Mesothelial cell of epicardium (in vitro differentiated cells): ENCODE measurements around the gene ALKAL2. TPM values are rescaled to one million over a fixed set of nuclear protein-coding genes. Genes with fewer than 3 reads are reported as not detected.

ENCODE experiments used
- DNase-seq, 2 experiments: peaks; one replicate each; pipeline ENCODE4 v3.0.0; 2021; ENCODE audit warnings: low spot score in 2 of 2; ENCODE audit not compliant: unreplicated experiment in 2 of 2
- H3K27ac Mint-ChIP-seq: 2 replicates; pipeline ENCODE4 v1.8.0; 2021; ENCODE audit warnings: mixed read lengths
- H3K27me3 Mint-ChIP-seq: 2 replicates; pipeline ENCODE4 v1.8.0; 2021; ENCODE audit warnings: low read depth, mixed read lengths
- H3K36me3 Mint-ChIP-seq: 2 replicates; pipeline ENCODE4 v1.8.0; 2021; ENCODE audit warnings: mixed read lengths
- H3K4me1 Mint-ChIP-seq: 2 replicates; pipeline ENCODE4 v1.8.0; 2021; ENCODE audit warnings: mixed read lengths
- H3K4me3 Mint-ChIP-seq: 2 replicates; pipeline ENCODE4 v1.8.0; 2021; ENCODE audit warnings: mild to moderate bottlenecking, moderate library complexity, mixed read lengths
- H3K9me3 Mint-ChIP-seq: 2 replicates; pipeline ENCODE4 v1.8.0; 2021; ENCODE audit warnings: mixed read lengths
- total RNA-seq: library from RNA; stranded (reverse); gene quantifications from 3 replicates; pipeline ENCODE4 v1.2.1, GENCODE V29; 2021
- TF ChIP-seq, protein P1 (sequence below): fragments of 200-600 bp; sonication (generic); IDR thresholded peaks from one replicate; pipeline ENCODE4 v1.5.0; 2021; ENCODE audit warnings: antibody characterized with exemption; ENCODE audit not compliant: unreplicated experiment

The ALKAL2 gene
- total RNA-seq, 1 donor from 2014 or later, result 1.1 TPM

DNA sequence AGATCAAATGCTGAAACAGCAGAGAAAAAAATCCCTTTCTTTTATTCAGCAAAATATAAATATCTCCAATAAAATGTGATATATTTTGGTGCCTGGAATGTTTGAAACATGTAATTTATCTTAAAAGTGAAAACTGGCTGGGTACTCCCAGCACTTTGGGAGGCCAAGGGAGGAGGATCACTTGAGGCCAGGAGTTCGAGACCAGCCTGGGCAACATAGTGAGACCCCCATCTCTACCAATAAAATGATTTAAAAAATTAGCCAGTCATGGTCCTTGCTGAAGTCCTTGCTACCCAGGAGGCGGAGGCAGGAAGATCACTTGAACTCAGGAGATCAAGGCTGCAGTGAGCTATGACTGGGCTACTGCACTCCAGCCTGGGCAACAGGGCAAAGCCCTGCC is 32.7 kb downstream of the ALKAL2 start:
- Mint-ChIP-seq H3K36me3 (peaks cover 22% of the 10 kb centered on the region), H3K27ac (no peak overlapping the region), H3K9me3 (peaks cover 20% of the 10 kb centered on the region), H3K4me1 (peaks cover 25% of the 10 kb centered on the region), H3K27me3 (no peaks in the 10 kb centered on the region), H3K4me3 (no peak overlapping the region)
- DNase-seq, result no peak
- TF ChIP-seq, protein P1, sequence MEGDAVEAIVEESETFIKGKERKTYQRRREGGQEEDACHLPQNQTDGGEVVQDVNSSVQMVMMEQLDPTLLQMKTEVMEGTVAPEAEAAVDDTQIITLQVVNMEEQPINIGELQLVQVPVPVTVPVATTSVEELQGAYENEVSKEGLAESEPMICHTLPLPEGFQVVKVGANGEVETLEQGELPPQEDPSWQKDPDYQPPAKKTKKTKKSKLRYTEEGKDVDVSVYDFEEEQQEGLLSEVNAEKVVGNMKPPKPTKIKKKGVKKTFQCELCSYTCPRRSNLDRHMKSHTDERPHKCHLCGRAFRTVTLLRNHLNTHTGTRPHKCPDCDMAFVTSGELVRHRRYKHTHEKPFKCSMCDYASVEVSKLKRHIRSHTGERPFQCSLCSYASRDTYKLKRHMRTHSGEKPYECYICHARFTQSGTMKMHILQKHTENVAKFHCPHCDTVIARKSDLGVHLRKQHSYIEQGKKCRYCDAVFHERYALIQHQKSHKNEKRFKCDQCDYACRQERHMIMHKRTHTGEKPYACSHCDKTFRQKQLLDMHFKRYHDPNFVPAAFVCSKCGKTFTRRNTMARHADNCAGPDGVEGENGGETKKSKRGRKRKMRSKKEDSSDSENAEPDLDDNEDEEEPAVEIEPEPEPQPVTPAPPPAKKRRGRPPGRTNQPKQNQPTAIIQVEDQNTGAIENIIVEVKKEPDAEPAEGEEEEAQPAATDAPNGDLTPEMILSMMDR, result no peak

DNA sequence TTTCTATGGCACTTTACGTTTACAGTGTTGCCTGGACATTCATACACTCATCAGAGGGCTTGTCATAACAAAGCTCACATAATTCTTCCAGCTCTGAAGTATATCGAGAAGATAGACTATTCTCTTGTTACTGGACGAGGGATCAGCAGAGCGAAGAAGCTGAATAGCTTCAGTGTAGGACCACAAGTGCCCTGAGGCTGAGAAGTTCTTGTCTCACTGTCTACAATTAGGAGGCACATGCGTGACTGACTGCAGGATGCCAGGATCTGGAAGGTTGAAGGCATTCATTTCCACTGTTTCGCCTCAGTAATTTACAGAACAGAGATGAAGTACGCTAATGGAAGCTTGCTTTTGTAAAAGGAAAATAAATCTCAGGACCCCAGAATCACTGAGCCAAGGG is 33.6 kb downstream of the ALKAL2 start:
- no peak for DNase-seq
- peaks cover 23% of the 10 kb centered on the region for H3K36me3 Mint-ChIP-seq
- TF ChIP-seq, protein P1, result no peak
- H3K4me3 Mint-ChIP-seq, result no peak overlapping the region
- peak overlapping the region; percentile 69 for H3K27ac Mint-ChIP-seq
- peaks cover 20% of the 10 kb centered on the region for H3K9me3 Mint-ChIP-seq
- H3K27me3 Mint-ChIP-seq, result no peaks in the 10 kb centered on the region
- H3K4me1 Mint-ChIP-seq, result peaks cover 22% of the 10 kb centered on the region

DNA sequence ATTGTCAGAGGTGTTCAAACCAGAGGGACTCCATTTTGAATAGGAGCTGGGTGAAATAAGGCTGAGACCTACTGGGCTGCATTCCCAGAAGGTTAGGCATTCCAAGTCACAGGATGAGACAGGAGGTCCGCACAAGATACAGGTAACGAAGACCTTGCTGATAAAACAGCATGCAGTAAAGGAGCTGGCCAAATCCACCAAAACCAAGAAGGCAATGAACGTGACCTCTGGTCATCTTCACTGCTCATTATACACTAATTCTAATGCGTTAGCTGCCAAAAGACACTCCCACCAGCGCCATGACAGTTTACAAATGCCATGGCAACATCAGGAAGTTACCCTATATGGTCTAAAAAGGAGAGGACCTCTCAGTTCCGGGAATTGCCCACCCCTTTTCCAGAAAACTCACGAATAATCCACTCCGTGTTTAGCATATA is 34.7 kb downstream of the ALKAL2 start:
- peaks cover 16% of the 10 kb centered on the region for H3K36me3 Mint-ChIP-seq
- H3K9me3 Mint-ChIP-seq, result peaks cover 12% of the 10 kb centered on the region
- H3K27ac Mint-ChIP-seq, result no peak overlapping the region
- no peak for DNase-seq
- H3K4me1 Mint-ChIP-seq, result peaks cover 22% of the 10 kb centered on the region
- no peaks in the 10 kb centered on the region for H3K27me3 Mint-ChIP-seq
- H3K4me3 Mint-ChIP-seq, result no peak overlapping the region
- TF ChIP-seq, protein P1, result no peak

DNA sequence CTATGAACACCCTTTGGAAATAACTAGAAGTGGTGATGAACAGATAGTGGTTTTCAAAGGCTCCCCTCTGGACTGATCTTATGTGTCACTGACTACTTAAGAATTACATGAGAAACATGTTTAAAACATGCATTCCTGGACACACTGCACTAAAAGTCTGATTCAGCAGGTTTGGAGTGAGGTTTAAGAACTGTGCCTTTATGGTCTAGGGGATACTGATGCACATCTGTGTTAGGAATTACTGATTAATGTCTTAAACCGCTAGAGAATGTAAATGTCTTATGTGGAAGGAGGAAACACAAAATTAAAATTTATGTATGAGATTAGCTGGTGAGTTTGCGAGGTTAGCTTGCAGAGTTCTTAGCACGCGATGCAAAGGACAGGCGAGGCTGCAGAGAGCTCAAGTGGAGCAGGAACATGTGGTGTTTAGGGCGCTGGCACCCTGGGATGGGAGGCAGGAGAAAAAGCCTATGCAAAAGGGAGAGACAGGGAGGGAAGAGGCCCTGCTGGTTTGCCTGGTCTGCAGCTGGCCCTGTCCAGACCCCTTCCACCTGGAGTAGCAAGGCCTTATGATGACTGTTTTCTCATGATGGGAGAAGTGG is 35.8 kb downstream of the ALKAL2 start:
- no peak overlapping the region for H3K4me3 Mint-ChIP-seq
- TF ChIP-seq, protein P1, result no peak
- H3K27me3 Mint-ChIP-seq, result no peaks in the 10 kb centered on the region
- H3K27ac Mint-ChIP-seq, result peak overlapping the region; percentile 47
- H3K4me1 Mint-ChIP-seq, result peaks cover 23% of the 10 kb centered on the region
- peaks cover 9% of the 10 kb centered on the region for H3K36me3 Mint-ChIP-seq
- no peak for DNase-seq
- H3K9me3 Mint-ChIP-seq, result peaks cover 1% of the 10 kb centered on the region

DNA sequence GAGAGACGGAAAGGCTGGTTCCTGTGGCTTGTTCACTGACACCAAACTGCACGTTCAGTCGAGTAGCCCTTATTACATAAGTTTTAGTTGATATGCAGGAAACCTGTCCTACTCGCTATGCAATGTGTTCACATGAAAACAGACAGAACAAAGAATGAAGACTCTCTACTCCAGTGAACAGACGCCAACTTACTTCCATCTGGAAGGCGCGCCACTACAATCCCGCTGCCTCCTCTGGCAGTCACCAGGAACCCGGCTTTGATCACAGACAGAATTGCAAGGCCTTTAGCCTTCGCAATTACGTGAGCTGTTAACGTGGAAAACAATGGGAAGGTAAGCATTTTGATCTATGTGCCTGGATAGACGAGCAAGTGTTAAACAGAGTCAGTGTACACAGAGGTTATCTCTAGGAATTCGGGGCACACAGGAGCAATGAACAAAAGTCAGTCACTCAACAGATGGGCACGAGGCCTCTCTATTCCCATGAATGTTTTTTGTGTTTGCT is 38.3 kb downstream of the ALKAL2 start:
- TF ChIP-seq, protein P1, result no peak
- H3K9me3 Mint-ChIP-seq, result no peaks in the 10 kb centered on the region
- H3K36me3 Mint-ChIP-seq, result peaks cover 19% of the 10 kb centered on the region
- H3K4me3 Mint-ChIP-seq, result no peak overlapping the region
- H3K27me3 Mint-ChIP-seq, result no peaks in the 10 kb centered on the region
- peaks cover 27% of the 10 kb centered on the region for H3K4me1 Mint-ChIP-seq
- peak overlapping the region; percentile 19 for H3K27ac Mint-ChIP-seq
- DNase-seq, result no peak
